GM19043 (cell line): ENCODE measurements around the gene SLC28A2.
"Not testable (repeated sequence)": the region's sequence is repeated elsewhere in the genome, so short reads cannot be mapped to it uniquely, and the experiment has no call there.

Experiments used
- ATAC-seq: cut with Tn5 transposase; IDR thresholded peaks from one replicate; pipeline ENCODE4 v1.9.1; 2021; ENCODE audit warnings: low read depth; ENCODE audit not compliant: unreplicated experiment

The SLC28A2 gene, protein sequence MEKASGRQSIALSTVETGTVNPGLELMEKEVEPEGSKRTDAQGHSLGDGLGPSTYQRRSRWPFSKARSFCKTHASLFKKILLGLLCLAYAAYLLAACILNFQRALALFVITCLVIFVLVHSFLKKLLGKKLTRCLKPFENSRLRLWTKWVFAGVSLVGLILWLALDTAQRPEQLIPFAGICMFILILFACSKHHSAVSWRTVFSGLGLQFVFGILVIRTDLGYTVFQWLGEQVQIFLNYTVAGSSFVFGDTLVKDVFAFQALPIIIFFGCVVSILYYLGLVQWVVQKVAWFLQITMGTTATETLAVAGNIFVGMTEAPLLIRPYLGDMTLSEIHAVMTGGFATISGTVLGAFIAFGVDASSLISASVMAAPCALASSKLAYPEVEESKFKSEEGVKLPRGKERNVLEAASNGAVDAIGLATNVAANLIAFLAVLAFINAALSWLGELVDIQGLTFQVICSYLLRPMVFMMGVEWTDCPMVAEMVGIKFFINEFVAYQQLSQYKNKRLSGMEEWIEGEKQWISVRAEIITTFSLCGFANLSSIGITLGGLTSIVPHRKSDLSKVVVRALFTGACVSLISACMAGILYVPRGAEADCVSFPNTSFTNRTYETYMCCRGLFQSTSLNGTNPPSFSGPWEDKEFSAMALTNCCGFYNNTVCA

DNA sequence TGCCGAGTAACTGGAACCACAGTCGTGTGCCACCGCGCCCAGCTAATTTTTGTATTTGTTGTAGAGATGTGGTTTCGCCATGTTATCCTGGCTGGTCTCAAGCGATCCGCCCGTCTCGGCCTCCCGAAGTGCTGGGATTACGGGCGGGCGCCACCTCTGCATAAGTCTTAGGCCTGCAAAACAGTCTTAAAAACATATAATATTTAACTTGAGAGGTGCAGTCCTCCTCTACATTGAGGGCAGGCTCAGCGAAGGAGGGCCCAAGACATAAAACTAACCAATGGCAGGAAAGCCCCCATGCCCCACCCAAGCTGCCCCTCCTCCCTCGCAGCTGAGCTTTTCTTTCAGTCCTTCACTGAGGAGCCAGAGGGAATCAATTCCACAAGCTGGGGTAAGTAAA, at the start of gene SLC28A2:
Gene SLC28A2, plus strand, starts transcription at position 347 of the 400 bp plus-strand sequence. CDS start 982 bp downstream, outside the sequence.
- no peak for ATAC-seq

DNA sequence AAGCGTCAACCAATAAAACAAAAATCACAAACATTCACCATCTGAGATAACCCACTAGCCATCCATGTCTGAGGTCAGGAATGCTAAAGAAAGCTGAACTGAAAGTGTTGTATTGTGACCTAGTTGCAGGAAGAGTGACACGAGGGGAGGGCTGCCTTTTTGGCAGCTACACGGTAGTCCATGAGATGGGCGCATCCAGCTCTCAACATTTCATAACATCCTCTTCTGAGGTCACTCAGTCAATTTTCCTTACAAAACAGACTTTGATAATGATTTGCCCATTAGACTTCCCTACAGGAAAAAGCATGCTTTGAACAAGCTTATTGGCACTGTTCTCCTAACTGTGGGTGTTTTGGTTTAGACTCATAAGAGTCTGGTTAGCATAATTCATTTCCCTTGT, 48.9 kb upstream of the SLC28A2 start:
- no peak for ATAC-seq

DNA sequence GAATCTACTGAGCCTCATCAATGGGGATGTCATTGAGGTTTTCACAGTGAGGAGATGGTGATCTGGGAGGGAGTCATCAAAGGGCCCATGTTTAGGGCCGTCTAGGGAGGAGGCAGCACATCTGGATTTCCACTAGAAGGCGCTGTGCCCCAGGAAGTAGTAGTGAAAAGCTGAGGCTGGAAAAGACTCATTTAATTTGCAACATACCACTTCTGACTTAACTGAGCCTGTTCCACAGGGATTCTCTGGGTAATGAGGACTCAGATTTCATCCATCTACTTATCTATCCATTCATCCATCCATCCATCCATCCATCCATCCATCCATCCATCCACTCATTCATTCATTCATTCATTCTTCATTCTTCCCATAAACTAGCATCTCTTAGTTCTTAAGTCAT, 46.8 kb upstream of the SLC28A2 start:
- ATAC-seq: no peak

DNA sequence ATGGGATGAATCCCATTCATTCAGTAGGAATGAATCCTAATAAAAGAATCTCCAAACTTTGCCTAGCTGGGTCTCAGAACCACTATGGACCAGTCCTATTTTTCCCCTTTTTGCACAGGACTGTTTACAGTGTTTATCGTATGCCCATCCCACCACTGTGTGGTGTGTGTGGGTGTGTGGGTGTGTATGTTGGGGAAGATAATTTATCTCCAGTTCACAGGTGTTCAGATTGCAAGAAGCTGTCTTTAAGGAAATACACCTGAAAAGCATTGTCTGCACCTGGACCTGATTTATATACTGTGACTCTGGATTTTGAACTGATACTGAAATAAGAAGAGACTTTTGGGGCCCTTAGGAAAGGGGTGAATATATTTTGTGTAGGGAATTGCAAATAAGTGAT, 39.5 kb upstream of the SLC28A2 start:
- ATAC-seq: no peak

DNA sequence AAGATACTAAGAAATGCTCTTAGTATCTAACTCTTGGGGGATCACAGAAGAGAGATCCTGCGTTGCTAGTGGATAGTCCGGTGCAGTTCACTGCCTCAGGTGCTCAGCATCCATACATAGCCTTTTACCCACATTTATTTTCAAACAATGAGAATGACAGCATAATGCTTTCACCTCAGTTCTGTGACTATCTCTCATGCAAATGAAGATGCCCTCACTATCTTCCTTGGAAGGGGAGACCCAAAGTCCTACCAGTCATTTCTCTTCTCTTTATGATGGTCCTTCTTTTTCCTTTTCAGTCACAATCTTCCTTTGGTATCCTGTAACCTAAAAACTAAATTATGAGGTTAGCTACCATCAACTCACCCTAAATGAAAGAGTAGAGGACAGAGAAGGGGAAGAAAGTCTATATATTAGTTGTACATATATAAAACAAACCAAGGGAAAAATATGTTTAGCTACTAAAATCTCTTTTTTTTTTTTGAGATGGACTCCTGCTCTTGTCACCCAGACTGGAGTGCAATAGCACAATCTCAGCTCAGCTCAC, 30.9 kb upstream of the SLC28A2 start:
- ATAC-seq: no peak

DNA sequence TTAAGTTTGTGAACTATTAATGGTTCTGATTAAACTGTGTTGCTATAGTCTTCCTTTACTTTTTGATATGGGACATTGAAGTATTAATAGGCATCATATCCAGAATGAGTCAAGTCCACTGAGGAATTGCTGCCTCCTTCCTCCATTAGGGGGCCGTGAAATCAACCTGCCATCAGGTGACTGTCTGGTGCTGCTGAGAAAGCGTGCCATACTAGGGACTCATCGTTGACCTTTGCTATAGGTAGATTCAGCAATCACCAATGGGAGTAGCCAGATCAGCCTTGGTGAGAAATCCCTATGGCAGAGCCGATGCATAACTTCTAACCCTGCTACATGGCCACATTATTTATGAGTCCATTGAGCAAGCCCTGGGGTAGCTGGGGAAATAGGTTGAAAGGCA, 30.1 kb upstream of the SLC28A2 start:
- no peak for ATAC-seq

DNA sequence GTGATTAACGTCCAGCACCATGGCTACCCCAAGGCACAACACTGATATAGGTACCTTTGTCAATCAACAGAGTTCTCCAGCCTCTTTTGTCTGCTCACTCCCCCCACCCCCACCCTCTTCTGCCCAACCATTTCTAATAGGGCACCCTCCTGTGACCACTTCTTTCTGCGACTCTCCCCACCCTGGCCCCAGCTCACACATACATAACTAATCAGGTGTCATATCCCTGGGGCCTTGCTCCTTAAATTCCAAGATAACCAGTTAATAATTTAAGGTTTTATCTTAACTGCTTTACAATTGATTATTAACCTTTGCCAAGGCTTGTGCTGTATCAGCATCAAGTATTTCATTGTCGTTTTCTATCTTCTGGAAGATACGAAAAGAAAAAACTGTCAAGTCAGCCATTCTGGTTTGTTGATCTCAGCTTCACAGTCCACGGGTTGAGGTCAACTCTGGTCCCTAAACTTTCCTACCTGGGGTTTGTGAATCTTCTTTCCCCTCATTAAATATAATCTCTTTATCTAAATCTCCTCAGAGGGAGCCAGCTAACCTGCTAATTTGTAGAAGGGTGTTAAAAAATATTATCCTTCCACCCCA, 27.3 kb upstream of the SLC28A2 start:
- no peak for ATAC-seq

DNA sequence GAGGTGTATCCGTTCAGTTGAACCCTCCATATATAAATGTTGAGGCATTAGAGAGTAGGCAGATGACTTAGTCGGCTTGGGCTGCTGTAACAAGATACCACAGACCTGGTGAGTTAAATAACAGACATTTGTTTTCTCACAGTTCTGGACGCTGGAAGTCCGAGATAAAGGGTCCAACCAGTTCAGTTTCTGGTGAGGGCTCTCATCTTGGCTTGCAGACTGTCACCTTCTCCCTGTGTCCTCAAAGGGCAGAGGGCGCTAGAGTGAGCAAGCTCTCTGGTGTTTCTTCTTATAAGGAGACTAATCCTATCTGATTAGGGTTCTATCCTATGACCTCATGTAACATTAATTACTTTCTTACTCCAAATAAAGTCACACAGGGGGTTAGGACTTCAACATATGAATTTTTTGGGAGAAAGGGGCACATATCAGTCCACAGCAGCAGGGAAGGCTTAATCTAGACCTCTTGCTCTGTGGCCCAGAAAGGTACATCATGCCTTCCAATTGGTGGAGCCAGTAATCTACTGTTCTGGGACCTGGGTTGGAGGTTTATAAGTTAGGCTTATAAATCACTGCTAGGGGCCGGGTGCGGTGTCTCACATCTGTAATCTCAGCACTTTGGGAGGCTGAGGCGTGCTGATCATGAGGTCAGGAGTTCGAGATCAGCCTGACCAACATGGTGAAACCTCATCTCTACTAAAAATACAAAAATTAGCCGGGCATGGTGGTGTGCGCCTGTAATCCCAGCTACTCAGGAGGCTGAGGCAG, 26.3 kb upstream of the SLC28A2 start:
- no peak for ATAC-seq

DNA sequence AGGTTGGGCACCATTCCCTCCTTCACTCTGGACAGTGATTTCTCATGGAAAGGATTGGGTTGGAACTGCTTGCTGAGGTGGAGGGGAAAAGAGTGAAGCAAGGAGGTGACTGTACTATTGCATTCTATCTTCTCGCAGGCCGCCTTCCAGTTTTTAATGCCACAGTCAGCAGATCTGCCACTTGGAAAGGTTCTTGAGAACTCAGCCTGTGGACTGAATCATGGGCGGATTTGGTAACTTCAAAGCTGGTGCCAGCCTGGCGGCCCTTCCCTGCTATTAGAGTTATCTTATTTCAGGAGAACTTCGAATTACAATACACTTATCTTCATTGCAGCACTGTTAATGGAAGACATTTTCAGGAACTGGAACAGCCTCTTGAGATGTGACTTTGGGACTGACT, 23.1 kb upstream of the SLC28A2 start:
- no peak for ATAC-seq

DNA sequence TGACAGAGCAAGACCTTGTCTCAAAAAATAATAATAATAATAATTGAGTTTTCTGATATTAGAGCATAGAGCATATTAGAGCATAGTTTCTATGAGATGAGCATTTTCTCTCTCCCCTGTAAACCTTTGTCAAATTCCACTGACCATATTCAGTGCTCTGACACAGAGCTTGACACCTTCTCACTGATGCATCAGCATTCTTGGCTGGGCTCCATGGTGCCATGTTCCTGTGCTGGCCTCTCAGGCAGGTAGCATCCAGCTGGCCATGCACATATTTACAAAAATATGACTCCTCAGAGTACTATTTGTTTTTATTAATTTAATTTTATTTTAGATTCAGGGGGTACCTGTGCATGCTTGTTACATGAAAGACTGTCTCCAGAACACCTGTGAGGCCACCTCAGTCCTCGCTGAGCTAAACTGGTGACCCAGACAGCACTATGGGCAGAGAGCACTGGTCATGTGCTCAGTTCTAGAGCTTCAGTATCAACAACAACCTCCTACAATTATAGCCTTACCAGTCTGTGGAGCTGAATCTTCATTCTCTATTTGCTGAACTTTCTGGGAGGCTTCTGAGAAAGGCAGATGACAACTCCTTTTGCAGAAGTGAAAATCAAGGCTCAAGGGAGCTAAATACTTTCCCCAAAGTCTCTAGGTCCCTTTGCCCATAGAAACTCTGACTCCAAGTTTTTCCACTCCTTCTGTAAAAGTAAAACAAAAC, 21.6 kb upstream of the SLC28A2 start:
- ATAC-seq: no peak

DNA sequence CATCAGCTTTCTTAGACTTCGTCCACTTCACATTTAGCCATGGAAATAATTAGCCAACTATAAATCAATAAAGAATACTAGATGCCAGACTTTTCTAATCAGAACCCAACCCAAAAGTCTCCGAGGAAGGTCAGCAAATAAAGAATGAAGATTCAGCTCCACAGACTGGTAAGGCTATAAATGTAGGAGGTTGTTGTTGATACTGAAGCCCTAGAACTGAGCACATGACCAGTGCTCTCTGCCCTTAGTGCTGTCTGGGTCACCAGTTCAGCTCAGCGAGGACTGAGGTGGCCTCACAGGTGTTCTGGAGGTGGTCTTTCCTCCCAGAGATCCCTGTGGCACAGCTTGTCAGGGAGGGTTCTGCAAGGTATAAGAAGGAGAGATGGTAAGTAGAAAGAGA, 20.9 kb upstream of the SLC28A2 start:
- no peak for ATAC-seq

DNA sequence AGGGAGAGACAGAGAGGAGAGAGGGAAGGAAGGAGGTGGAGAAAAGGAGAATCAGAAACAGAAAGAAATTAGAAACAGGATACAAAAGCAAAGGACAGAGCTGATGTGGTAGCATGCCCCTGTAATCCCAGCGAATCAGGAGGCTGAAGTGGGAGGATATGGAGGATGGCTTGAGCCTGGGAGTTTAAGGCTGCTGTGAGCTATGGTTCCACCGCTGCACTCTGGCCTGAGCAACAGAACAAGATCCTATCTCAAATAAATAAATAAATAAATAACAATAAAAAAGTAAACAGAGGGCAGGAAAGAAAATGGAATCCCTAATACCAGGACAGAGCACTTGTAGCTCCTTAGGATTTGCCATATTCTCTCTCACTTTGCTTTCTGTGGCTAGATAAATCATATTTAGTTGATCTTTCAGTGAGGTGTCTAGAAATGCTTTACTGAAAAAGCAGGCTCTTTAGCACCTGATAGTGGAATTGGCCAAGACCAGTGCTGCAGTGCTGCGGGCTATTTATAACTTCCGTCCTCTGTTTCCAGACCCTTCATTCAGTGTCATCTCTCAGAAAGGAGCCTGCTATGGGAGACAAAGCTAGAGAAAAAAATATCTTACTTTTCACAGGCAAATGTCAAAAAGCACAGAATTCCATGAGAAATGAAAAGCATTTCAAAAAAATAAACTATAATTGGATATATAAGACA, 20.0 kb upstream of the SLC28A2 start:
- ATAC-seq: no peak

DNA sequence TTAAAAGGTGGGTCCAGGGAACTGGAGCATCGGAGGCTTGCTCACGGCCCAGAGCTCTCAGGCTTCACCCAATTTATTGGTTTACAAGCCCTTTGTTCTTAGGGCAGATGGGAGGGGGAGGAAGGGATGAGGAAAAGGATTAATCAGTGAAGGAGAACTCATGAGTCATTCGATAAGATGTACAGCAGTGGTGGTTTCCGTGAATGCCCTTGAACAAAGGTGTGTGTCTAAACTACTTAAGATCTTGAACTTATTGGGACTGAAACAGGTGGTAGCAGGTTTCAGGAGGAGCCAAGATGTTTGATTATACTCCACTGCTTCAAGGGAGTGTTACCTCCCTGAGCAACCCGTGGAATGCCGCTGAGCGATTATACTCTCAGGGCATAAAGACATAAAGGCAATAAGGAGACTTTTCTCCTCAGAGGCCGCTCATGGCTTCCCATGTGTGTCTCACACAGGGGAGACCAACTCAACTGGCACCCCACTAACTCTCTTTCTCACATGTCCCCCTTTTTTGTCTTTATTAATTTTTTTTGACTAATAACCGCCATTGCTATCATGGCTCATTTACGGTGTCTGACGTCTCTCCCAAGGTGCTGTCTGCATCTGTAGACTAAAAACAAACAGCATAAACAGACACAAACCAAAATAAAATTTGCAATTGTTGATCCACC, 17.3 kb upstream of the SLC28A2 start:
- no peak for ATAC-seq

DNA sequence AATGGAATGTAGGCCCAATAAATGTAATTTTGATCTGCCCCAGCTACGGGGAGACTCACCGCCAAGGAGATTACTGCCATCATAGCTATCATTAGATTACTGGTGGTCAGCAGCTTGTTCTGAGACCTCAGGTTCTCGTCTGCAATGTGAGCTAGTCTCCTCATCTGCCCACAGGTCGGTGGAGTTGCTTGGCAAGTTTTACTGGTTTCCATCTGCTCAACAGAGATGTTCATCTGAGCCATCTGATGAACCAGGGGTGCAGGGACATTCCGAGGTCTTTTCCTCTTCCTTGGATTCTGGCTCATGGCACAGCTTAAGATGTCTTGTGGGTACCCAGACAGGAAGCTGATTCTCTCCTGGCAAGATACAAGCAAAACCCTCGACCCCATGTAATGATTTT, 15.2 kb upstream of the SLC28A2 start:
- ATAC-seq: not testable (repeated sequence)

DNA sequence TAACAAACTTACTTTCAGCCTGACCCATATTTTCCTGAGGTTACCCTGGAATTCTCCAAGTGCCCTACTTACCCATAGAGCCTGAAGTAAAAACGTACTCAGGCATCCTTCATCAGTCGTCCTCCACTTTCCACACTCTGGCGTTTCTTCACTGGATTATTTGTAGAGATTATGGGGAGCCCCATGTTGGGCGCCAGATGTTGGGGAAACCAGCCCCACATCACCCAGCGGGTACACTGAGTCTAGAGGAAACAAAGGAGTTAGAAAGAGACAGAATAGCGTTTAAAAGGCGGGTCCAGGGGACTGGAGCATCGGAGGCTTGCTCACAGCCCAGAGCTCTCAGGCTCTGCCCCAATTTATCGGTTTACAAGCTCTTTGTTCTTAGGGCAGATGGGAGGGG, 9.7 kb upstream of the SLC28A2 start:
- no peak for ATAC-seq

DNA sequence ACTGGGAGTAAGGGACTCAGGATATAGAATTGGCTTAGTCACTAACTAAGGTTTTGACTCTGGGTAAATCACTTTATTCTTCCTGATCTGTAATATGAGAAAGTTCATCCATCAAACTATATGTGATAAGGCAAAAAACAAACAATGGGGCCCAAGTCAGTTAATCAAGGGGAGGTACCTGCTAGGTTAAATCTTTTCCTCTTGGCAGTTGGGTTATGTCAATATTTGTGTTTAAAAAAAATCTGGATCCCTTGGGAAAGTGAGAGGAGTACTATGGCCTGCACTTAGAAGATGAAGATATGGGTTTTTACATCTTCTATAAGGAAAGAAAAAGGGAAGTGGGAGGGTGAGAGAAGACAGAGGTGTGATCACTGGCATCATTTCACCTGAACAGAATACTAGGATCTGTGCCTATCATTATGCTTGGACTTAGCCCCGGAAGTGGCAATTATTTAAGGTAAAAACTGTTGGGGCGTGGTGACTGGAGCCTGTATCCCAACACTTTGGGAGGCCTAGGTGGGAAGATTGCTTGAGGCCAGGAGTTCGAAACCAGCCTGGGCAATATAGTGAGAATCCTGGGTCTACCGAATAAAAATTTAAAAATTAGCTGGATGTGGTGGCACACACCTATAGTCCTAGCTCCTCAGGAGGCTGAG, 2.8 kb upstream of the SLC28A2 start:
- no peak for ATAC-seq

DNA sequence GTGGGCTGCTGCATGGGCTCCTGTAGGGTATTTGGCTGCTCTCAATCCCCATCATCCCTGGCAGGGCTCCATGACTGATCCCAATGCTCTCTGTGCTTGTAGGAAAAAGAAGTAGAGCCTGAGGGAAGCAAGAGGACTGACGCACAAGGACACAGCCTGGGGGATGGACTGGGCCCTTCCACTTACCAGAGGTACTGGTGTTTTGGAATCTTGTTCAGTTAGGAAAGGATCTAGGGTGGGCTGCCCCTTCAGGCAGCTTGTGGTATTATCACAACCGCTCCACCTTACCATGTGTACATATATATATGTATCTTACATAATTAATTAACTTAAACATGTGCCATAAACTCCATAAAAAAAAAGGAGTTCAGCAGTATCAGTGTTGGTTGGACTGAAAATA, 1.3 kb downstream of the SLC28A2 start:
- ATAC-seq: no peak

DNA sequence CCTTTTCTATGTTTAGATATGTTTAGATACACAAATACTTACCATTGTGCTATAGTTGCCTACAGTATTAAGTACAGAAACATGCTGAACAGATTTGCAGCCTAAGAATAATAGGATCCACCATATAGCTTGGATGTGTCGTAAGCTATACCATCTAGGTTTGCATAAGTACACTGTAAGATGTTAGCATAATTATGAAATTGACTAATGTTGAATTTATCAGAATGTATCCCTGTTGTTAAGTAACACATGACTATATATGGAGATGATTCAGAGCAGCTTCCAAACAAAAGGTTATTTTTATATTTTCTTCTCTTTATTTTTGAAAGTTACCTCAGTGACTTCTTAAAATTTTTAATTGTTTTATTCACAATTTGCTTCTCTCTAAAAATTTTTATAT, 2.4 kb downstream of the SLC28A2 start:
- no peak for ATAC-seq
